GM06990 (cell line): ENCODE data around the gene PCAT6.

ENCODE experiments used
- DNase-seq: peaks from one replicate; pipeline ENCODE4 v3.0.0-alpha.2; 2011; ENCODE audit not compliant: insufficient read length; ENCODE audit errors: extremely low read depth
- H3K27me3 ChIP-seq: replicated peaks from 2 replicates; pipeline ENCODE4 v1.6.0; 2011; ENCODE audit warnings: low read length; ENCODE audit not compliant: control insufficient read depth, insufficient read depth
- H3K36me3 ChIP-seq: 2 replicates; pipeline ENCODE4 v1.5.1; 2011; ENCODE audit warnings: low read length; ENCODE audit not compliant: control insufficient read depth, insufficient read depth
- H3K4me3 ChIP-seq: replicated peaks from 2 replicates; pipeline ENCODE4 v1.5.1; 2011; ENCODE audit warnings: low read depth, mild to moderate bottlenecking, control low read depth, low read length
- TF ChIP-seq, protein P1 (sequence below): IDR thresholded peaks from 2 replicates; pipeline ENCODE4 v1.5.1; 2011; ENCODE audit warnings: low read length, control low read depth, mild to moderate bottlenecking, inconsistent platforms; ENCODE audit not compliant: insufficient read depth, poor library complexity, severe bottlenecking

Gene PCAT6

DNA sequence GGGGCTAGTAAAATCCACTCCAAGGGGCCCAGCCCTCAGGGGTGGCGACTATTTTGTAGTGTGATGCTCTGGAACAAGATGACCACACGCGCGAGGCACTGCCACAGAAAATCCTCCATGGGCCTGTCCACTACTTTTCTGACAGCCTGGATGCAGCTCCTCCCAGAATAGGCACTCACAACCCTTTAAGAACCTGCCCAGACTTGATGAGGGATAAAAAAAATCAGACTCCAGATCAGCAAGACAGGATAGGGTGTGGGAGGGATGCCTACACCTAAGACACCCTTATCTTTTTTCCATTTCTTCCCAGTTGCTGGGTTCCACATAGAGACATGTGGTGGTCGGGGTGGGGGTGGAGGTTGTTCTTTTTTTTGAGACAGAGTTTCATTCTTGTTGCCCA, 33.5 kb downstream of the PCAT6 start:
- H3K36me3 ChIP-seq, result no peaks in the 10 kb centered on the region
- TF ChIP-seq, protein P1, sequence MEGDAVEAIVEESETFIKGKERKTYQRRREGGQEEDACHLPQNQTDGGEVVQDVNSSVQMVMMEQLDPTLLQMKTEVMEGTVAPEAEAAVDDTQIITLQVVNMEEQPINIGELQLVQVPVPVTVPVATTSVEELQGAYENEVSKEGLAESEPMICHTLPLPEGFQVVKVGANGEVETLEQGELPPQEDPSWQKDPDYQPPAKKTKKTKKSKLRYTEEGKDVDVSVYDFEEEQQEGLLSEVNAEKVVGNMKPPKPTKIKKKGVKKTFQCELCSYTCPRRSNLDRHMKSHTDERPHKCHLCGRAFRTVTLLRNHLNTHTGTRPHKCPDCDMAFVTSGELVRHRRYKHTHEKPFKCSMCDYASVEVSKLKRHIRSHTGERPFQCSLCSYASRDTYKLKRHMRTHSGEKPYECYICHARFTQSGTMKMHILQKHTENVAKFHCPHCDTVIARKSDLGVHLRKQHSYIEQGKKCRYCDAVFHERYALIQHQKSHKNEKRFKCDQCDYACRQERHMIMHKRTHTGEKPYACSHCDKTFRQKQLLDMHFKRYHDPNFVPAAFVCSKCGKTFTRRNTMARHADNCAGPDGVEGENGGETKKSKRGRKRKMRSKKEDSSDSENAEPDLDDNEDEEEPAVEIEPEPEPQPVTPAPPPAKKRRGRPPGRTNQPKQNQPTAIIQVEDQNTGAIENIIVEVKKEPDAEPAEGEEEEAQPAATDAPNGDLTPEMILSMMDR, result no peak
- DNase-seq, result no peak
- no peaks in the 10 kb centered on the region for H3K27me3 ChIP-seq
- no peak overlapping the region for H3K4me3 ChIP-seq

DNA sequence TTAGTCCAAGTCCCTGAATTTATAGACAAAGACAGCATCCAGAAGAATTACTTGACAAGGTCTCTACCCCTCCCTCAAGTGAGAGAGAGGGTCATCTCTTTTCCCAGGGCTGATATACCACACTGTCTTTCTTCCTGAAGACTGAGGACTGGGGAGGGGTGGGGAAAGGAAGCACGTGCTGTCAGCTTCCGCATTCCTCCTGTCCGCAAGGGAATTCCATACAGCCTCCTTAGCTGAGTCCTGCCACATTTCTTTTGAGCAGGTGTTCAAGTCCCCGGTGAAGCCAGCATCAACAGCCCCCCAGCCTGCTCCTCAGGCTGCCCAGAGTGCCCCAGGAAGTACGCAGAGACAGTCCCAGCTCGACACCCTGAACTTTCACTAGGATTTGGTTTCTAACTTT, 34.2 kb downstream of the PCAT6 start:
- H3K36me3 ChIP-seq, result no peaks in the 10 kb centered on the region
- DNase-seq, result no peak
- TF ChIP-seq, protein P1, result no peak
- no peak overlapping the region for H3K4me3 ChIP-seq
- H3K27me3 ChIP-seq, result no peaks in the 10 kb centered on the region

DNA sequence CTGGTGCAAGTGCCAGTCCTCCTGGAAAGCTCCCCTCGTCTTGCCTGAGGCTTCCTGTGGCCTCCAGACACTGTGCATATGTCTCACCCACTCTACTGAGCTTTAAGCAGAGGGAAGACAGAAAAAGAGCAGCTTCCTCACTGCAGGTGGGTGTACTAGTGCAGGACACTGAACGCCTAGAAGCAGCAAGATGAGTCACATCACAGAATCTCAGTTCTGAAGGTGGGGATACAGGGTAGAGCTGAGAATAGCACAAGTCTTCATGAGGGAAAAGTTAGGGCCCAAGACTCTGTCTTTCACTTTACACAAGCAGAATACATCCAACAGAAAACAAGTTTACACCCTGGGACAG, 37.4 kb downstream of the PCAT6 start:
- H3K36me3 ChIP-seq, result no peaks in the 10 kb centered on the region
- no peak overlapping the region for H3K4me3 ChIP-seq
- no peaks in the 10 kb centered on the region for H3K27me3 ChIP-seq
- TF ChIP-seq, protein P1, result no peak
- peak; percentile 36 for DNase-seq

DNA sequence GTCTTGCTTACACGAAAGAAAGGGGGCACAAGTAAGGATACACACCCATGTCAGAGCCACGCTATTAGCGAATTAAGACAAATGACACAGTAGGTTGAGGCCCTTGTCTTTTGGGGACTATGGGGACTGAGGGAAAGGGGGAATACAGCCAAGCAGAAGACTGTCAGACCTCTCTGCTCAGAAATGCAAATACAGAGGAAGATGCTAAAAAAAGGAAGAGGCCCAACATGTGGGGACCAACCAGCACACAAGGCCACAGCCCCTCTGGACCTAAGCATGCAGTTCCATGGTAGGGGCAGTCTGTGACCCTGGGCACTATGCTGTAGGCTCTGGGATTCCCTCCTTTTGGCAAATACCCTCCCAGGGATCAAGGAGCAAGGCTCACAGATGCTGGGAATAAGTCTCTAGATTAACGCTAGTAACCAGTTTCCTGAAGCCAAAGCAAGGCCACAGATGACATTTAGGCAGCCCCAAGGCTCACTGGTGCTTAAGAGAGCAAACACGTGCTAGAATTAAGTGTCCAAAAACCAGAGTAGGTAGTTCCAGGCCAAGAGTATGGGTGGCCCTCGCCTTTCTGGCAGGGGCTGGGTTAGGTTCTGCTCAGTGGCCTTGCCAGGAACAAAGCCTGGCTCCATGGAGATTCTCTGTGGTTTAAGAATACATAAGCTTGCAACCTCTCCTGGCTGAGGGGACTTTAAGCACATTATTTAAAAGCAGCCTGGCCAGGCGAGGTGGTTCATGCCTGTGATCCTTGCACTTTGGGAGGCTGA, 40.0 kb downstream of the PCAT6 start:
- Histone ChIP-seq H3K4me3 (no peak overlapping the region), H3K27me3 (no peaks in the 10 kb centered on the region), H3K36me3 (no peaks in the 10 kb centered on the region)
- TF ChIP-seq, protein P1, result no peak
- peak; percentile 22 for DNase-seq

DNA sequence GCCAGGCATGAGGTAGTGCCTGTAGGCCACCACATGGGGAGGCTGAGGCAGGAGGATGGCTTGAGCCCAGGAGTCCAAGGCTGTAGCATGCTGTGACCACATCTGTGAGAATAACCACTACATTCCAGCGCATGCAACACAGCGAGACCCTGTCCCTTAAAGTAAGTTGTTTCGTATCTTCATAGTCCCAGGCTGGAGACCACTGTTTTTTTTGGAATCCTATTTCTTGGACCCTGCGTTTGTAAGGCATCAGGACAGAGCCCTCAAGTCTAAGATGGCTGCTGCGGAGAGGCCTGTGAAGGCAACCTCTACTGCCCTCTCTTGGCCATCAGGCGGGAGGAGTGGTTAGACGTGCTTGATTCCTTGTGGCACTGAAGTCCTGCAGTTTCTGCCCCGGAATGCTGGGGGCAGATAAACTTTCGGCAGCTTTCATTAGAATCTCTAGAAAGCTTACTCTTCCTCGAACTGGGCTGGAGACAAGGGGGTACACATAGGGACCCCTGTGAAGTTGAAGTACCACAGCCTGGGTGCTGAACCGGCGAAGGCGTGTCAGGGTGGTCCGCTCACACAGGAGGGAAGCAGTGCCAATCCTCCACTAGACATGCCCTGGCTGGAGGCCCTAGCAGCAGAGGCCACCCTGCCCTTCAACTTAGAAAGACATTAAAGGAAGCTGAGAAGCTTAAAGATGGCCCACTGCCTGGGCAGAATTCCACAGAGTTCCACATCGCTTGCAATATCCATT, 41.6 kb downstream of the PCAT6 start:
- Histone ChIP-seq H3K4me3 (no peak overlapping the region), H3K27me3 (no peaks in the 10 kb centered on the region), H3K36me3 (no peaks in the 10 kb centered on the region)
- TF ChIP-seq, protein P1, result peak; percentile 58
- DNase-seq, result no peak

DNA sequence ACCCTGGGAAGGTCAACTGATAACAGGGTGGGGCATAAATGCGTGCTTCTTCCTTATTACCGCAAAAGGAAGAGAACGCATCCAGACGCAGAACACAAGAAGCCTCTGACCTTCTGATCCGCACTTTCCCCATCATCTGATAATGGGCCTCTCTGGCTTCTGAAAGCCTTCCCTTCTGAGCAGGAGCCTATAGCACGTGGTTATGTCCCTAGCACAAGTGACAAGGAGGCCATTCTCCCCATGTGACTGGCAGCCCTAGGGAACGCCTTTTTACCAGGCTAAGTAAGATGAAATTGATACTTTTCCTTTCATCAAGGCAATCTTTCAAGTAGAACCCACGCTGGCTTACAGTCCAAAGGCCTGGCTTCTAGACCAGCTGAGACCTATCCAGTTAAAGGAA, 44.0 kb downstream of the PCAT6 start:
- Histone ChIP-seq H3K36me3 (no peaks in the 10 kb centered on the region), H3K27me3 (no peaks in the 10 kb centered on the region), H3K4me3 (no peak overlapping the region)
- DNase-seq, result no peak
- TF ChIP-seq, protein P1, result no peak
